KG1 (cell line): ENCODE results near the gene GABBR1.
A peak's percentile ranks its signal among the peaks of the same experiment; 100 is the strongest.

Source experiments
- DNase-seq: peaks from one replicate; lab custom pipeline; 2025; lab: John Stamatoyannopoulos, UW

The GABBR1 gene

GRCh38 chr6:29653452-29654038, 20.6 kb upstream of the GABBR1 start:
- DNase-seq = peak; percentile 37

- DNase-seq = no peak
Observed at GRCh38 chr6:29652198-29652584, 19.2 kb upstream of the GABBR1 start.

- DNase-seq = no peak
Observed at GRCh38 chr6:29651413-29652197, 18.6 kb upstream of the GABBR1 start.

- DNase-seq = peak; percentile 97
Observed at GRCh38 chr6:29649701-29650673, 17.0 kb upstream of the GABBR1 start.

- DNase-seq = no peak
Observed at GRCh38 chr6:29647927-29648642, 15.1 kb upstream of the GABBR1 start.

GRCh38 chr6:29641430-29642148, 8.6 kb upstream of the GABBR1 start:
- DNase-seq = no peak

- DNase-seq = no peak
Observed at GRCh38 chr6:29637247-29637646, 4.3 kb upstream of the GABBR1 start.

GRCh38 chr6:29633534-29633905, 537 bp upstream of the GABBR1 start:
- DNase-seq = no peak

- DNase-seq = no peak
Observed at GRCh38 chr6:29631860-29632731, 887 bp downstream of the GABBR1 start.

- no peak for DNase-seq
Observed at GRCh38 chr6:29631209-29631810, 1.7 kb downstream of the GABBR1 start.

GRCh38 chr6:29630315-29630714, 2.7 kb downstream of the GABBR1 start:
- DNase-seq = no peak

GRCh38 chr6:29629571-29629970, 3.4 kb downstream of the GABBR1 start:
- DNase-seq = no peak

GRCh38 chr6:29628419-29629281, 4.3 kb downstream of the GABBR1 start:
- no peak for DNase-seq

GRCh38 chr6:29627755-29628418, 5.1 kb downstream of the GABBR1 start:
- DNase-seq = no peak

- no peak for DNase-seq
Observed at GRCh38 chr6:29626948-29627754, 5.8 kb downstream of the GABBR1 start.

GRCh38 chr6:29625337-29625930, 7.5 kb downstream of the GABBR1 start:
- no peak for DNase-seq

- DNase-seq = no peak
Observed at GRCh38 chr6:29624520-29624961, 8.4 kb downstream of the GABBR1 start.
